Activated CD4-positive, alpha-beta T cell treated with anti-CD3 and anti-CD28 coated beads, Interleukin-2, amount 50 U/mL, for 24 hours (primary cell): Measurements from ENCODE around the gene PPP4R4.

Experiments
- DNase-seq, 2 donors: peaks; one replicate each; pipeline ENCODE4 v3.0.0-alpha.2; 2020; ENCODE audit warnings: low read depth in 1 of 2, low spot score in 1 of 2

PPP4R4 gene

GRCh38 chr14:94305620-94306019 is 131.5 kb downstream of the PPP4R4 start:
- DNase-seq = no peak

- no peak for DNase-seq
Observed at GRCh38 chr14:94306047-94306978, 132.2 kb downstream of the PPP4R4 start.

- DNase-seq = no peak
Observed at GRCh38 chr14:94307410-94307992, 133.4 kb downstream of the PPP4R4 start.

- DNase-seq = no peak
Observed at GRCh38 chr14:94309721-94310120, 135.6 kb downstream of the PPP4R4 start.

GRCh38 chr14:94310248-94310647 is 136.1 kb downstream of the PPP4R4 start:
- no peak for DNase-seq

GRCh38 chr14:94312481-94313246 is 138.5 kb downstream of the PPP4R4 start:
- no peak for DNase-seq

GRCh38 chr14:94313991-94314655 is 140.0 kb downstream of the PPP4R4 start:
- DNase-seq = no peak

- no peak for DNase-seq
Observed at GRCh38 chr14:94314890-94315289, 140.8 kb downstream of the PPP4R4 start.

GRCh38 chr14:94316692-94317091 is 142.6 kb downstream of the PPP4R4 start:
- DNase-seq = no peak

- DNase-seq = no peak
Observed at GRCh38 chr14:94317259-94317658, 143.1 kb downstream of the PPP4R4 start.

GRCh38 chr14:94320243-94320642 is 146.1 kb downstream of the PPP4R4 start:
- no peak for DNase-seq

- no peak for DNase-seq
Observed at GRCh38 chr14:94321421-94322271, 147.5 kb downstream of the PPP4R4 start.

GRCh38 chr14:94322648-94323570 is 148.8 kb downstream of the PPP4R4 start, which contains the start of gene SERPINA6:
Gene SERPINA6 (minus strand): TSS chr14:94323336. CDS start chr14:94314648, 8,688 bp downstream.
- no peak for DNase-seq

GRCh38 chr14:94328196-94328595 is 154.1 kb downstream of the PPP4R4 start:
- no peak for DNase-seq
